Kidney glomerular epithelial cell (primary cell): ENCODE results near the gene SYS1.
A peak's percentile ranks its signal among the peaks of the same experiment; 100 is the strongest.
"Not testable (repeated sequence)": the region's sequence is repeated elsewhere in the genome, so short reads cannot be mapped to it uniquely, and the experiment has no call there.

Experiments
- DNase-seq: peaks from one replicate; lab custom pipeline; 2025; lab: John Stamatoyannopoulos, UW

Gene SYS1

GRCh38 chr20:45339799-45340198, 23.2 kb upstream of the SYS1 start:
- DNase-seq, result no peak

GRCh38 chr20:45340236-45340847, 22.6 kb upstream of the SYS1 start:
- DNase-seq, result no peak

GRCh38 chr20:45340951-45341350, 22.0 kb upstream of the SYS1 start:
- DNase-seq, result no peak

- no peak for DNase-seq
Observed at GRCh38 chr20:45341579-45341938, 21.4 kb upstream of the SYS1 start.

GRCh38 chr20:45341939-45342854, 20.8 kb upstream of the SYS1 start:
- peak; percentile 45 for DNase-seq

- no peak for DNase-seq
Observed at GRCh38 chr20:45342855-45343531, 20.0 kb upstream of the SYS1 start.

- peak; percentile 44 for DNase-seq
Observed at GRCh38 chr20:45343532-45344167, 19.3 kb upstream of the SYS1 start.

- peak; percentile 89 for DNase-seq
Observed at GRCh38 chr20:45344168-45344860, 18.6 kb upstream of the SYS1 start.

GRCh38 chr20:45345104-45345936, 17.6 kb upstream of the SYS1 start:
- DNase-seq, result no peak

- no peak for DNase-seq
Observed at GRCh38 chr20:45346291-45346718, 16.7 kb upstream of the SYS1 start.

GRCh38 chr20:45346851-45347250, 16.1 kb upstream of the SYS1 start:
- no peak for DNase-seq

GRCh38 chr20:45347297-45347935, 15.5 kb upstream of the SYS1 start:
- DNase-seq, result no peak

- no peak for DNase-seq
Observed at GRCh38 chr20:45347936-45348778, 14.8 kb upstream of the SYS1 start, which contains the start of gene SDC4. SDC4 (minus strand) TSS chr20:45348424; CDS start chr20:45348384, 40 bp downstream.

GRCh38 chr20:45350217-45350616, 12.7 kb upstream of the SYS1 start:
- no peak for DNase-seq

GRCh38 chr20:45350795-45351194, 12.2 kb upstream of the SYS1 start:
- DNase-seq, result not testable (repeated sequence)

GRCh38 chr20:45352729-45353128, 10.2 kb upstream of the SYS1 start:
- DNase-seq, result no peak

GRCh38 chr20:45353746-45354145, 9.2 kb upstream of the SYS1 start:
- no peak for DNase-seq

GRCh38 chr20:45354423-45355208, 8.3 kb upstream of the SYS1 start:
- DNase-seq, result no peak
